Heart left ventricle (tissue), 13 donors: ENCODE data around the gene MOCS2.

ENCODE experiments used
- CTCF ChIP-seq, 12 donors: fragments of 200-600 bp; sonication (generic) in 4 of 12; IDR thresholded peaks; one replicate each; pipeline versions ENCODE4 v1.5.0 to v1.8.0; 2018 to 2022; ENCODE audit warnings: antibody characterized with exemption in 12 of 12, mild to moderate bottlenecking in 5 of 12
- POLR2A ChIP-seq, 2 donors: fragments of 450-650 bp; IDR thresholded peaks; one replicate each; pipeline ENCODE4 v1.6.1; 2017; ENCODE audit warnings: antibody characterized with exemption in 2 of 2, mild to moderate bottlenecking in 2 of 2, moderate library complexity in 2 of 2
- donor health status: ischemic (EF 13 %, LVEDD 7.1; RV severe dilation, severe dysfunction).
- donor health status: DM: no; HTN: yes; CAD: no.
- donor health status: DM: no; HTN: no; CAD: no.
- donor health status: ischemic (EF 25% LVEDD 6.9; RV normal size, moderate dysfunction).
- donor health status: ischemic (EF 25% LVEDD 5.7; RV mildly dilated, moderate dysfunction).
- donor health status: ischemic (EF 35%, LVEDD 5.7; RV mildly dilated, moderate dysfunction).
- donor health status: nonischemic (EF 11% LVEDD 7.7; RV severe dilation, severe dysfunction).
- donor health status: DM: yes; HTN: yes; CAD: no.
- donor health status: PGD.
- donor health status: ischemic (EF 29% LVEDD 5.4; RV normal size, mild dysfunction).
- donor health status: nonischemic (EF 23%, LVEDD 6.1; RV moderate dilation, normal function).

- TF ChIP-seq CTCF (IDR thresholded peaks at IDR 0.05) (no peak), POLR2A (IDR thresholded peaks at IDR 0.05) (no peak)
These were observed 599 bp upstream of the MOCS2 start for GRCh38 chr5:53110156-53110555.
